Esophagus muscularis mucosa (tissue), 4 donors: ENCODE results near the gene PRDM16. TPM values are rescaled to one million over a fixed set of nuclear protein-coding genes. Genes with fewer than 3 reads are reported as not detected.

Experiments used
- DNase-seq: peaks from one replicate; pipeline ENCODE4 v3.0.0-alpha.2; 2017; ENCODE audit errors: extremely low spot score
- H3K27ac ChIP-seq, 4 donors: fragments of 200-600 bp; sonication (generic); replicated peaks in 1 of 4; 1 replicate in 3 of 4; 2 replicates in 1 of 4; pipeline ENCODE4 v1.5.1; 2016 to 2019; ENCODE audit warnings: mild to moderate bottlenecking in 1 of 4
- H3K27me3 ChIP-seq, 4 donors: fragments of 200-600 bp; sonication (generic); one replicate each; pipeline versions ENCODE4 v1.5.1 to v1.6.0; 2016 to 2019
- H3K36me3 ChIP-seq, 4 donors: fragments of 200-600 bp; sonication (generic); one replicate each; pipeline ENCODE4 v1.5.1; 2016 to 2019
- H3K4me1 ChIP-seq, 4 donors: fragments of 200-600 bp; sonication (generic); one replicate each; pipeline ENCODE4 v1.5.1; 2016 to 2019
- H3K4me3 ChIP-seq, 4 donors: fragments of 200-600 bp; sonication (generic); 1 replicate in 2 of 4; 2 replicates in 2 of 4; pipeline ENCODE4 v1.5.1; 2016 to 2019; ENCODE audit warnings: mild to moderate bottlenecking in 4 of 4, moderate library complexity in 1 of 4
- H3K9me3 ChIP-seq, 4 donors: fragments of 200-600 bp; sonication (generic); 1 replicate in 3 of 4; 2 replicates in 1 of 4; pipeline ENCODE4 v1.5.1; 2016 to 2019
- EP300 ChIP-seq: sonication (generic); formaldehyde crosslinking; IDR thresholded peaks from one replicate; pipeline ENCODE4 v1.6.1; 2017; ENCODE audit warnings: antibody characterized with exemption
- POLR2A ChIP-seq: fragments of 450-650 bp; IDR thresholded peaks from one replicate; pipeline ENCODE4 v1.6.1; 2017; ENCODE audit warnings: antibody characterized with exemption, moderate library complexity, mild to moderate bottlenecking, low read depth
- POLR2AphosphoS5 ChIP-seq, 2 donors: sonication (generic); formaldehyde crosslinking; IDR thresholded peaks; one replicate each; pipeline ENCODE4 v1.6.1; 2017; ENCODE audit warnings: antibody characterized with exemption in 2 of 2
- WGBS: methylation state at CpG from one replicate; pipeline ENCODE4 v1.1.5; 2018; 5-methylcytosine and 5-hydroxymethylcytosine counted together
- intact Hi-C: fragments of 100-400 bp; cut with DNase I; formaldehyde crosslinking; loops from one replicate; pipeline ENCODE4 v1.15.1; 2023
- total RNA-seq, 4 donors: library from RNA; depleted of rRNA; stranded (reverse); fragments of >200 nt; gene quantifications; one replicate each; pipeline versions ENCODE4 v1.1.0 to v1.2.1, GENCODE V29; 2016
- TF ChIP-seq, protein P1 (sequence below), 3 experiments: fragments of 200-600 bp in 2 of 3; fragments of 450-650 bp in 1 of 3; sonication (generic) in 2 of 3; IDR thresholded peaks; one replicate each; pipeline ENCODE4 v1.5.1; 2017 to 2019; ENCODE audit warnings: antibody characterized with exemption in 3 of 3, mild to moderate bottlenecking in 2 of 3, moderate library complexity in 1 of 3

The PRDM16 gene
- total RNA-seq, 4 donors from 2014 or later: 1.2 to 4.4 (median 2.2) TPM

DNA sequence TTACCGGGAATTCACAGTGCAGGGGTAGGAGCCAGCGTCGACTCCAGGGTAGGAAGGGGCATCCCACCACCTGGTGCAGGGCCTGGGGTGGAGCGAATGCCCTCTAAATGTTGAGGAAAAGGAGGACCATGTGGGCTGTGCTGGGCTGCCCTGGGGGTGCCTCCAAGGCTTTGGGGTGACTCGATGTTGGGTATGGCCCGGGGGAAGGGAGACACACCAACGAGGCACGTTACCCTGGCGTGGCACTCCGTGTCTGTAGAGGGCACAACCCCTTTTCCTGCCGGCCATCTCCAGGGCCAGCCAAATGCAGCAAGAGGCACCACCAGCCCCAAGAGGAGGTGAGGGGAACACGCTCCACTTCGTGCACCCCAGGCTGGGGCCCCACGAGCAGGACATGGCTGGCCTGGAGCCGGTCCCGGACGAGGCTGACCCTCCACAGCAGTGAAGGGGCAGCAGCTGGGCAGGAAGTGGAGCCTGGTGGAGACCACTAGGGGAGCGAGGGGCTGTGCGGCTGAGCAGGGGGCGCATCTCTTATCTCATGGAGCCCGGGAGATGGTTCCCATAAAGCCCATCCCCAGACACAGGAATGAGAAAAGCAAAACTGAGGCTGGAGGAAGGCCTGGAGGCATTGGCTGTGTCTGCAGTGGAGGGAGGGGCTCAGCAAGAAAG lies 36.5 kb upstream of the PRDM16 start:
- Histone ChIP-seq H3K9me3 (no peaks in the 10 kb centered on the region), H3K27me3 (peaks cover 0 to 90% (median 8%) of the 10 kb centered on the region in 4 donors), H3K36me3 (no peaks in the 10 kb centered on the region), H3K27ac (no peak overlapping the region), H3K4me3 (no peak overlapping the region), H3K4me1 (no peaks in the 10 kb centered on the region)
- intact Hi-C loops: no loop called here
- WGBS: 90% methylated on average over 12 of the region's 21 CpGs
- DNase-seq: no peak
- TF ChIP-seq POLR2A: no peak
- TF ChIP-seq EP300: no peak
- TF ChIP-seq, protein P1, sequence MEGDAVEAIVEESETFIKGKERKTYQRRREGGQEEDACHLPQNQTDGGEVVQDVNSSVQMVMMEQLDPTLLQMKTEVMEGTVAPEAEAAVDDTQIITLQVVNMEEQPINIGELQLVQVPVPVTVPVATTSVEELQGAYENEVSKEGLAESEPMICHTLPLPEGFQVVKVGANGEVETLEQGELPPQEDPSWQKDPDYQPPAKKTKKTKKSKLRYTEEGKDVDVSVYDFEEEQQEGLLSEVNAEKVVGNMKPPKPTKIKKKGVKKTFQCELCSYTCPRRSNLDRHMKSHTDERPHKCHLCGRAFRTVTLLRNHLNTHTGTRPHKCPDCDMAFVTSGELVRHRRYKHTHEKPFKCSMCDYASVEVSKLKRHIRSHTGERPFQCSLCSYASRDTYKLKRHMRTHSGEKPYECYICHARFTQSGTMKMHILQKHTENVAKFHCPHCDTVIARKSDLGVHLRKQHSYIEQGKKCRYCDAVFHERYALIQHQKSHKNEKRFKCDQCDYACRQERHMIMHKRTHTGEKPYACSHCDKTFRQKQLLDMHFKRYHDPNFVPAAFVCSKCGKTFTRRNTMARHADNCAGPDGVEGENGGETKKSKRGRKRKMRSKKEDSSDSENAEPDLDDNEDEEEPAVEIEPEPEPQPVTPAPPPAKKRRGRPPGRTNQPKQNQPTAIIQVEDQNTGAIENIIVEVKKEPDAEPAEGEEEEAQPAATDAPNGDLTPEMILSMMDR (IDR thresholded peaks at IDR 0.05): no peak
- no peak for TF ChIP-seq POLR2AphosphoS5 (IDR thresholded peaks at IDR 0.05)

DNA sequence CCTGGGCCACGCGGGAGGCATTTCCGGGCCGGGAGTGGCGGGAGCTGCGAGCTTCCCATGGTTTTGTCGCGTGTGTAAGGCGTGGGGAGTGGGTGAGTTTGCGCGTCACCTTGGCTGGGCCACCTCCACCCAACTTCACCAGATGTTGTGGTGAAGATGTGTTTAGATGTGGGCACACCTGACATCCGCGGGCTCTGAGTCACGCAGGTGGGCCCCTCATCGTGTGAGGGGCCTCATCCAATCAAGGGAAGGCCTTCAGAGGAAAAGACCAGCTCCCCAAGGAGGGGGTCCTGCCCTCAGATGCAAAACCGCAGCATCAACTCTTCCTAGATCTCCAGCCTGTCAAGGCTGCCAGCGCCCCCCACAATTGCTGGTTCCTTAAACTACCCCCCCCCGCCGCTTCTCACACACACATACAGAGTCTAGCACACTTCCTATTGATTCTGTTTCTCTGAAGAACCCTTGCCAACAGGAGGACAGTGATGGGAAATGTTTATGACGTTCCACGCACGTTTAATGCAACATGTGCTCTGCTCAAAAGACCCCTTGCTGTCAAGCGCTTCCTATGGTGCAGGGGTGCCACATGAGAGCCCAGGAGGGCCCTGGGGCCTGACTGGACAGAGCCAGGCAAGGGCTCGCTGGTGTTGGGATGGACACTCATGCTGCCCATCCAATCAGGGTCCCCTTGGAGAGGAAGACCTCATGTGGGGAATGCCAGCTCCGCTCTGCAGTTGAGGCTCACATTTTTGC lies 35.8 kb upstream of the PRDM16 start:
- H3K36me3 ChIP-seq: no peaks in the 10 kb centered on the region
- WGBS: 88% methylated on average over 25 of the region's 25 CpGs
- peaks cover 0 to 90% (median 8%) of the 10 kb centered on the region in 4 donors for H3K27me3 ChIP-seq
- no peak overlapping the region for H3K4me3 ChIP-seq
- intact Hi-C loops: no loop called here
- H3K4me1 ChIP-seq: no peaks in the 10 kb centered on the region
- no peaks in the 10 kb centered on the region for H3K9me3 ChIP-seq
- TF ChIP-seq, protein P1 (IDR thresholded peaks at IDR 0.05): no peak
- TF ChIP-seq EP300 (no peak), POLR2A (no peak), POLR2AphosphoS5 (IDR thresholded peaks at IDR 0.05) (no peak)
- H3K27ac ChIP-seq: no peak overlapping the region
- no peak for DNase-seq

DNA sequence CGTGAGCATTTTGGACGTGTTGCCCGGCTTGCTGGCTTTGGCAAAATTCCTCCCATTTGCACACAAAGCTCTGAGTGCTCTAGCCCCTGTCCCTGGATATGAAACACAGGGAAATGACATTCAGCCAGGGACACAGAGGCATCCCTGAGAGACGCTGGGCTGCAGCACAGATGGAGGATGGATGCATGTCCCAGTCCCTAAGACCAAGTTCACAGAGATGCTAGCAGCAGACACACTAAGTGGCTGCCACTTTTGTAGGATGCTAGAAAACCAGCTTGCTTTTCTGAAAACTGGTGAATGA lies 35.3 kb upstream of the PRDM16 start:
- peaks cover 0 to 90% (median 5%) of the 10 kb centered on the region in 4 donors for H3K27me3 ChIP-seq
- no peak for DNase-seq

DNA sequence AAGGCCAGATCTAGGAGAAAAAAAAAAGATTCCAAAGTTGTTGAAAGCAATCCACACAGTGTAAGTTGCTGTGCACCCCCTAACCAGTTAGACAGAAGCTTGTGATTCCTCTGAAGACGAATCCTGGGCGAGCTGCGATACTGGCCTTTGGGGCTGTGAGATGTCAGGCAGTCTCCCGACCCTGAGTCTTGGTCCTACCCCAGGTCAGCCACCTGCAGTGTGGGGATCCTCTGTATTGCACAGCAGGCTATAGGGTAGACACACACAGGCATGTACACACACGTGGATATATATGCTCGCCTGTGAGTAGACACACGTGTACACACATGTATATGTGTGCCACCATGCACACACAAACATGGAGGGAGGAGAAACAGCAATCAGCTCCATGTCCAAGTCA lies 34.8 kb upstream of the PRDM16 start:
- WGBS: 89% methylated on average over 7 of the region's 7 CpGs
- peaks cover 0 to 90% (median 4%) of the 10 kb centered on the region in 4 donors for H3K27me3 ChIP-seq

More for the DNA sequence above, 35.3 kb upstream of the PRDM16 start:
- intact Hi-C loops: no loop called here
- TF ChIP-seq, protein P1 (IDR thresholded peaks at IDR 0.05): no peak
- no peak for TF ChIP-seq POLR2A
- TF ChIP-seq EP300: no peak
- TF ChIP-seq POLR2AphosphoS5 (IDR thresholded peaks at IDR 0.05): no peak
- H3K27ac ChIP-seq: no peak overlapping the region
- no peaks in the 10 kb centered on the region for H3K9me3 ChIP-seq
- no peaks in the 10 kb centered on the region for H3K36me3 ChIP-seq
- no peak overlapping the region for H3K4me3 ChIP-seq
- WGBS: 70% methylated on average over 4 of the region's 4 CpGs
- H3K4me1 ChIP-seq: no peaks in the 10 kb centered on the region

More for the DNA sequence above, 34.8 kb upstream of the PRDM16 start:
- H3K4me3 ChIP-seq: no peak overlapping the region
- TF ChIP-seq POLR2A (no peak), EP300 (no peak), POLR2AphosphoS5 (IDR thresholded peaks at IDR 0.05) (no peak)
- TF ChIP-seq, protein P1 (IDR thresholded peaks at IDR 0.05): no peak
- H3K9me3 ChIP-seq: no peaks in the 10 kb centered on the region
- no peaks in the 10 kb centered on the region for H3K36me3 ChIP-seq
- no peak for DNase-seq
- intact Hi-C loops: no loop called here
- H3K27ac ChIP-seq: no peak overlapping the region
- no peaks in the 10 kb centered on the region for H3K4me1 ChIP-seq
